GM23248 (cell line): Measurements from ENCODE around the gene ZNF428.

ENCODE experiments used
- EZH2 ChIP-seq: fragments of 200-600 bp; sonication (generic); IDR thresholded peaks from 2 replicates; pipeline ENCODE4 v1.6.1; 2018; ENCODE audit warnings: antibody characterized with exemption, mild to moderate bottlenecking; ENCODE audit not compliant: insufficient read depth, poor library complexity, severe bottlenecking
- EZH2phosphoT487 ChIP-seq: fragments of 200-600 bp; sonication (generic); IDR thresholded peaks from 2 replicates; pipeline ENCODE4 v1.6.1; 2018; ENCODE audit warnings: antibody characterized with exemption, moderate library complexity, mild to moderate bottlenecking, low read depth; ENCODE audit not compliant: insufficient read depth

DNA sequence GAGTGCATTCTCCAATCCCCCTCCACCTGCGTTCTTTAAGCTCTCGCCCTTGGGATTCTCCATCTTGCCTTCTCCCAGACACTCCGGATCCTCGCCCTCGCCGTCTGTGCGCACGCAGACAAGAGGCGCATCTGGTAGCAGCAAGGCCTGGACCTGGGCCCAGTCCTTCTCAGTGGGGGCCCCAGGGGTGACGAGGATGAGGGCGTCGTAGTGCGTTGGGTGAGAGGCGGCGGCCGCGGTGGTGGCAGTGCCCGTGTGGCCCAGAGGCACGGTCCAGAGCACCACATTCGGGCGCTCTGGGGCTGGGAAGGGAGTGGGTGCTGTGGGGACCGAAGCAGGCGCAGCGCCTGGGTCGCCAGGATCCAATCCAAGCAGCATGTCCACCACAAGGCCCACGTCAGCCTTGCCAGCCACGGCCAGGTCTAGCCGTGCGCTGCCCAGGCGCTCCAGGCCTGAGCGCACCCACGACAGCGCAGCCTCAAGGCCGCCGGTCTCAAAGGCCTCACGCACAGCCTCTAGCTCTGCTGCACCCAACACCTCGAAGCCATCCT, 26.6 kb downstream of the ZNF428 start:
- TF ChIP-seq EZH2 = no peak
- TF ChIP-seq EZH2phosphoT487 = no peak
